MCF 10A (cell line): ENCODE measurements around the gene RNPEP. TPM values are rescaled to one million over a fixed set of nuclear protein-coding genes. Genes with fewer than 3 reads are reported as not detected.

Experiments used
- BruUV-seq: library from RNA; stranded (reverse); fragments of 400-500 nt; replicated peaks from 2 replicates; lab custom pipeline; 2021; lab: Mats Ljungman, UMichigan
- CTCF ChIA-PET: fragments of 300-600 bp; sonication (Branson Sonifier 250); formaldehyde crosslinking; extraction: SDS; loops from one replicate; lab custom pipeline; 2021; ENCODE audit warnings: antibody characterized with exemption, inconsistent platforms; lab: Yijun Ruan, JAX
- POLR2A ChIA-PET: fragments of 300-600, 350-650 bp; sonication (Branson Sonifier 250); formaldehyde crosslinking; extraction: SDS; loops from one replicate; lab custom pipeline; 2020; ENCODE audit warnings: antibody characterized with exemption, inconsistent platforms; lab: Yijun Ruan, JAX
- DNase-seq: peaks from one replicate; pipeline ENCODE4 v3.0.0-alpha.2; 2018; ENCODE audit not compliant: unreplicated experiment
- H3K27ac Mint-ChIP-seq: one replicate; pipeline ENCODE4 v1.8.0; 2022; ENCODE audit warnings: mild to moderate bottlenecking, low read depth, mixed read lengths; ENCODE audit not compliant: unreplicated experiment
- H3K27me3 Mint-ChIP-seq: one replicate; pipeline ENCODE4 v1.8.0; 2022; ENCODE audit warnings: mixed read lengths; ENCODE audit not compliant: insufficient read depth, unreplicated experiment
- H3K36me3 Mint-ChIP-seq: one replicate; pipeline ENCODE4 v1.8.0; 2022; ENCODE audit warnings: mild to moderate bottlenecking, moderate library complexity, mixed read lengths; ENCODE audit not compliant: insufficient read depth, unreplicated experiment
- H3K4me1 Mint-ChIP-seq: one replicate; pipeline ENCODE4 v1.8.0; 2022; ENCODE audit warnings: mixed read lengths; ENCODE audit not compliant: insufficient read depth, unreplicated experiment
- H3K4me3 Mint-ChIP-seq: one replicate; pipeline ENCODE4 v1.8.0; 2022; ENCODE audit warnings: mild to moderate bottlenecking, moderate library complexity, mixed read lengths; ENCODE audit not compliant: unreplicated experiment
- H3K9me3 Mint-ChIP-seq: one replicate; pipeline ENCODE4 v1.8.0; 2022; ENCODE audit warnings: mixed read lengths; ENCODE audit not compliant: unreplicated experiment
- intact Hi-C: fragments of 100-400 bp; cut with micrococcal nuclease; formaldehyde crosslinking; loops from 2 replicates; pipeline ENCODE4 v1.14.1; 2022
- total RNA-seq: library from RNA; stranded (reverse); gene quantifications from 2 replicates; pipeline ENCODE4 v1.2.3, GENCODE V29; 2022
- TF ChIP-seq, protein P1 (sequence below): fragments of 200-600 bp; IDR thresholded peaks from one replicate; pipeline ENCODE4 v1.8.0; 2022; ENCODE audit warnings: antibody characterized with exemption, mild to moderate bottlenecking; ENCODE audit not compliant: unreplicated experiment

The RNPEP gene
- total RNA-seq, 1 experiment from 2014 or later = 155 TPM

DNA sequence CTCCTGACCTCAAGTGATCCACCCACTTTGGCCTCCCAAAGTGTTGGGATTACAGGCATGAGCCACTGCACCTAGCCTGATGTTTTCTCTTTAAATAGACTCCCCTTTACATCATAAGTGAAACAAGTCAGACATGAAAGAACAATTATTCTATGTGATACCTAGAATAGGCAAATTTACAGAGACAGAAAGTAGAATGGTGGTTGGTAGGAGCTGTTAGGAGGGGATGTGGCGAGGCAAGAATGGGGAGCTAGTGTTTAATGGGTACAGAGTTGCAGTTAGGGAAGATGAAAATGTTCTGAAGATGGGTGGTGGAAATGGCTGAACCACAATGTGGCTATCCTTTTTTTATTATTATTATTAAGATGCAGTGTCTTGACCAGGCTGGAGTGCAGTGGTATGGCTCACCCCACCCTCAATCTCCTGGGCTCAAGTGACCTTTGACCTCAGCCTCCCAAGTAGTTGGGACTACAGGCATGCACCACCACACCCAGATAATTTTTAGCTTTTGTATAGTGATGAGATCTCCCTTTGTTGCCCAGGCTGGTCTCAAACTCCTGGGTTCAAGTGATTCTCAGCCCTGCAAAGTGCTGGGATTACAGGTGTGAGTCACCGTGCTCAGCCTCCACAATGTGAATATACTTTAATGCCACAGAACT lies 56.4 kb downstream of the RNPEP start:
- Mint-ChIP-seq H3K36me3 (no peaks in the 10 kb centered on the region), H3K4me3 (no peak overlapping the region), H3K27ac (no peak overlapping the region), H3K27me3 (no peaks in the 10 kb centered on the region), H3K4me1 (peaks cover 26% of the 10 kb centered on the region), H3K9me3 (no peaks in the 10 kb centered on the region)
- no TSS peak for BruUV-seq
- DNase-seq = no peak
- TF ChIP-seq, protein P1, sequence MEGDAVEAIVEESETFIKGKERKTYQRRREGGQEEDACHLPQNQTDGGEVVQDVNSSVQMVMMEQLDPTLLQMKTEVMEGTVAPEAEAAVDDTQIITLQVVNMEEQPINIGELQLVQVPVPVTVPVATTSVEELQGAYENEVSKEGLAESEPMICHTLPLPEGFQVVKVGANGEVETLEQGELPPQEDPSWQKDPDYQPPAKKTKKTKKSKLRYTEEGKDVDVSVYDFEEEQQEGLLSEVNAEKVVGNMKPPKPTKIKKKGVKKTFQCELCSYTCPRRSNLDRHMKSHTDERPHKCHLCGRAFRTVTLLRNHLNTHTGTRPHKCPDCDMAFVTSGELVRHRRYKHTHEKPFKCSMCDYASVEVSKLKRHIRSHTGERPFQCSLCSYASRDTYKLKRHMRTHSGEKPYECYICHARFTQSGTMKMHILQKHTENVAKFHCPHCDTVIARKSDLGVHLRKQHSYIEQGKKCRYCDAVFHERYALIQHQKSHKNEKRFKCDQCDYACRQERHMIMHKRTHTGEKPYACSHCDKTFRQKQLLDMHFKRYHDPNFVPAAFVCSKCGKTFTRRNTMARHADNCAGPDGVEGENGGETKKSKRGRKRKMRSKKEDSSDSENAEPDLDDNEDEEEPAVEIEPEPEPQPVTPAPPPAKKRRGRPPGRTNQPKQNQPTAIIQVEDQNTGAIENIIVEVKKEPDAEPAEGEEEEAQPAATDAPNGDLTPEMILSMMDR = no peak
- ChIA-PET CTCF (interaction anchor here (0.7 to 1.3 kb wide), 4 partner anchors 30 to 143 kb away, joined by 3 to 4 read pairs (median 3); no protein-coding TSS in a partner anchor), POLR2A (interaction anchor here (1.1 to 2.1 kb wide), 2 partner anchors 18 to 31 kb away, joined by 3 to 8 read pairs; no protein-coding TSS in a partner anchor)
- intact Hi-C loops = no loop called here

DNA sequence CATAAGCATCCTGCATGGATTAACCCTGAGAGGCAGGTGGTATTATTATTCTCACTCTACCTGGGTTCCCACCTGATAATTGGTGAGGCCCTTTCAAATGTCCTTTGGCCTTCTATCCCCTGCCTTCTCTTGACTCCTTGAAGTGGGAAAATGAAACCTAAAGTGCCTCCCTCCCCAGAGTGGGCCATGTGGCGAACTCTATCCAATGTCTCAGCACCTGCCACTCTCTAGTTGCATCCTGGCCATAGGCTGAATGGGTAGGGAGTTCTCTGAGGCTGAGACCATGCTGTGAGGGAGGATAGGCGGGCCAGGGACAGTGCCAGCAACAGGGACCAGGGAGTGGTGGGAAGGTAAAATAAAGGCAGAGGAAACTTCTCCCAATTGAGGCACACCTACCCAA lies 63.3 kb downstream of the RNPEP start:
- TF ChIP-seq, protein P1 = no peak
- no peak for DNase-seq
- Mint-ChIP-seq H3K4me1 (peaks cover 20% of the 10 kb centered on the region), H3K27ac (no peak overlapping the region), H3K36me3 (no peaks in the 10 kb centered on the region), H3K4me3 (no peak overlapping the region), H3K27me3 (no peaks in the 10 kb centered on the region), H3K9me3 (no peaks in the 10 kb centered on the region)
- intact Hi-C loops = no loop called here
- ChIA-PET CTCF (interaction anchor here (0.6 to 1.5 kb wide), 4 partner anchors 11 to 459 kb away, joined by 3 to 4 read pairs (median 3); no protein-coding TSS in a partner anchor), POLR2A (interaction anchor here (0.5 to 2.6 kb wide), 4 partner anchors 11 to 69 kb away, joined by 3 to 18 read pairs (median 4); no protein-coding TSS in a partner anchor)
- BruUV-seq = no TSS peak

GRCh38 chr1:202046227-202046626 lies 63.8 kb downstream of the RNPEP start:
- Mint-ChIP-seq H3K27ac (no peak overlapping the region), H3K4me3 (no peak overlapping the region), H3K27me3 (no peaks in the 10 kb centered on the region), H3K4me1 (peaks cover 20% of the 10 kb centered on the region), H3K36me3 (no peaks in the 10 kb centered on the region), H3K9me3 (no peaks in the 10 kb centered on the region)
- intact Hi-C loops = no loop called here
- no TSS peak for BruUV-seq
- POLR2A ChIA-PET = interaction anchor here (0.5 to 2.6 kb wide), 4 partner anchors 11 to 68 kb away, joined by 3 to 18 read pairs (median 4); no protein-coding TSS in a partner anchor
- peak; percentile 95 for DNase-seq
- CTCF ChIA-PET = interaction anchor here (0.6 to 1.5 kb wide), 5 partner anchors 11 to 459 kb away, joined by 3 to 4 read pairs (median 3); no protein-coding TSS in a partner anchor
- TF ChIP-seq, protein P1 = no peak
